Endodermal cell (in vitro differentiated cells): ENCODE data around the gene BNC2. TPM values are rescaled to one million over a fixed set of nuclear protein-coding genes. Genes with fewer than 3 reads are reported as not detected.

ENCODE experiments used
- DNase-seq: peaks from one replicate; pipeline ENCODE4 v3.0.0-alpha.2; 2017
- H3K27ac ChIP-seq: 2 replicates; pipeline ENCODE4 v1.5.1; 2013; ENCODE audit warnings: mild to moderate bottlenecking, low read depth, low read length, moderate library complexity
- H3K27me3 ChIP-seq: 2 replicates; pipeline ENCODE4 v1.6.1; 2013; ENCODE audit warnings: mild to moderate bottlenecking, low read length, moderate library complexity; ENCODE audit not compliant: insufficient read depth, control insufficient read depth, poor library complexity, severe bottlenecking
- H3K36me3 ChIP-seq: 2 replicates; pipeline ENCODE4 v1.7.0; 2013; ENCODE audit warnings: mild to moderate bottlenecking, low read length, moderate library complexity; ENCODE audit not compliant: control insufficient read depth, insufficient read depth
- H3K4me1 ChIP-seq: one replicate; pipeline ENCODE4 v1.7.0; 2013; ENCODE audit warnings: low read length; ENCODE audit not compliant: control insufficient read depth, insufficient read depth
- H3K4me3 ChIP-seq: 2 replicates; pipeline ENCODE4 v1.5.1; 2013; ENCODE audit warnings: mild to moderate bottlenecking, low read length, moderate library complexity
- H3K9ac ChIP-seq: 2 replicates; pipeline ENCODE4 v1.6.1; 2013; ENCODE audit warnings: mild to moderate bottlenecking, low read length, moderate library complexity; ENCODE audit not compliant: poor library complexity, severe bottlenecking; ENCODE audit errors: extremely low read depth
- H3K9me3 ChIP-seq: 2 replicates; pipeline ENCODE4 v1.6.1; 2013; ENCODE audit warnings: mild to moderate bottlenecking, low read length, moderate library complexity; ENCODE audit not compliant: control insufficient read depth
- H3K27ac Mint-ChIP-seq: 2 replicates; pipeline ENCODE4 v1.8.0; 2020; ENCODE audit warnings: mixed read lengths
- H3K27me3 Mint-ChIP-seq: 2 replicates; pipeline ENCODE4 v1.8.0; 2021; ENCODE audit warnings: mild to moderate bottlenecking, mixed read lengths; ENCODE audit not compliant: insufficient read depth
- H3K36me3 Mint-ChIP-seq: 2 replicates; pipeline ENCODE4 v1.8.0; 2020; ENCODE audit warnings: low read depth, mixed read lengths
- H3K4me1 Mint-ChIP-seq: 2 replicates; pipeline ENCODE4 v1.8.0; 2020; ENCODE audit warnings: mixed read lengths
- H3K4me3 Mint-ChIP-seq: 2 replicates; pipeline ENCODE4 v1.8.0; 2020; ENCODE audit warnings: mild to moderate bottlenecking, moderate library complexity, mixed read lengths
- H3K9me3 Mint-ChIP-seq: 2 replicates; pipeline ENCODE4 v1.8.0; 2020; ENCODE audit warnings: mild to moderate bottlenecking, mixed read lengths
- WGBS, 2 experiments: methylation state at CpG; one replicate each; pipeline versions ENCODE4 v1.1.5 to v1.1.7; 2013; ENCODE audit warnings: missing lambda C conversion rate in 2 of 2, mixed read lengths in 1 of 2; ENCODE audit not compliant: insufficient coverage in 1 of 2, insufficient read length in 1 of 2; 5-methylcytosine and 5-hydroxymethylcytosine counted together
- total RNA-seq, 2 donors: library from RNA; stranded (reverse); fragmentation: NEBNext Ultra II Directional in 1 of 2; extraction: Animal tissue kit (Norgen Biotek cat#: 25700) in 1 of 2; gene quantifications; 2 replicates in 1 of 2; 3 replicates in 1 of 2; pipeline ENCODE4 v1.2.1, GENCODE V29; 2021
- TF ChIP-seq, protein P1 (sequence below): fragments of 200-600 bp; sonication (generic); conservative IDR thresholded peaks from 2 replicates; pipeline ENCODE4 v1.5.0; 2021; ENCODE audit warnings: antibody characterized with exemption, mild to moderate bottlenecking

BNC2 gene
- total RNA-seq, 2 donors from 2014 or later: 3.0 to 10.5 TPM

DNA sequence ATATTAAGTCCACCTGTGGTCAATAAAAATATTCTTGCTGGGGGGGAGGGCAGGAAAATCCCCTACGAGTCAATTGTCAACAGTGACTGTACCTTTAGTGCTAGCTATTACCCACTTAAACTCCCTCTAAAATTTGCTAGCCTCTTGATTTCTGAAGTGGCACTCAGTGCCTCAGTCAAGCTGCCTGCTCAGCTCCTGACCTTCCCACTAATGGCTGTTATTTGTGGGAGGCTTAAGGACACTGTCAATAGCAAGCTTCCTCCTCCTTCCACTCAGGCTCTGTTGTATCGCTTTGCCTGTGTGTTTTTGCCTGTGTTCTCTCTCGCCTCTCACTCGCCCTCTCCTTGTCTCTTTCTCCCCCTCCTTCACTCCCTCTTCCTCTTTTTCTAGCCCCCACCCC lies 140.8 kb downstream of the BNC2 start:
- Histone ChIP-seq H3K36me3 (no peaks in the 10 kb centered on the region), H3K9me3 (no peaks in the 10 kb centered on the region), H3K9ac (no peak overlapping the region), H3K27me3 (peaks cover 11% of the 10 kb centered on the region), H3K4me3 (peak overlapping the region; percentile 50), H3K4me1 (peaks cover 4% of the 10 kb centered on the region), H3K27ac (no peak overlapping the region)
- Mint-ChIP-seq H3K4me1 (peaks cover 66% of the 10 kb centered on the region), H3K4me3 (peak overlapping the region; percentile 35), H3K9me3 (no peaks in the 10 kb centered on the region), H3K27ac (peak overlapping the region; percentile 3), H3K36me3 (no peaks in the 10 kb centered on the region), H3K27me3 (peaks cover 32% of the 10 kb centered on the region)
- TF ChIP-seq, protein P1, sequence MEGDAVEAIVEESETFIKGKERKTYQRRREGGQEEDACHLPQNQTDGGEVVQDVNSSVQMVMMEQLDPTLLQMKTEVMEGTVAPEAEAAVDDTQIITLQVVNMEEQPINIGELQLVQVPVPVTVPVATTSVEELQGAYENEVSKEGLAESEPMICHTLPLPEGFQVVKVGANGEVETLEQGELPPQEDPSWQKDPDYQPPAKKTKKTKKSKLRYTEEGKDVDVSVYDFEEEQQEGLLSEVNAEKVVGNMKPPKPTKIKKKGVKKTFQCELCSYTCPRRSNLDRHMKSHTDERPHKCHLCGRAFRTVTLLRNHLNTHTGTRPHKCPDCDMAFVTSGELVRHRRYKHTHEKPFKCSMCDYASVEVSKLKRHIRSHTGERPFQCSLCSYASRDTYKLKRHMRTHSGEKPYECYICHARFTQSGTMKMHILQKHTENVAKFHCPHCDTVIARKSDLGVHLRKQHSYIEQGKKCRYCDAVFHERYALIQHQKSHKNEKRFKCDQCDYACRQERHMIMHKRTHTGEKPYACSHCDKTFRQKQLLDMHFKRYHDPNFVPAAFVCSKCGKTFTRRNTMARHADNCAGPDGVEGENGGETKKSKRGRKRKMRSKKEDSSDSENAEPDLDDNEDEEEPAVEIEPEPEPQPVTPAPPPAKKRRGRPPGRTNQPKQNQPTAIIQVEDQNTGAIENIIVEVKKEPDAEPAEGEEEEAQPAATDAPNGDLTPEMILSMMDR: no peak
- 22 to 40% methylated on average over 1 to 4 of the region's 4 CpGs for WGBS, 2 experiments
- no peak for DNase-seq

DNA sequence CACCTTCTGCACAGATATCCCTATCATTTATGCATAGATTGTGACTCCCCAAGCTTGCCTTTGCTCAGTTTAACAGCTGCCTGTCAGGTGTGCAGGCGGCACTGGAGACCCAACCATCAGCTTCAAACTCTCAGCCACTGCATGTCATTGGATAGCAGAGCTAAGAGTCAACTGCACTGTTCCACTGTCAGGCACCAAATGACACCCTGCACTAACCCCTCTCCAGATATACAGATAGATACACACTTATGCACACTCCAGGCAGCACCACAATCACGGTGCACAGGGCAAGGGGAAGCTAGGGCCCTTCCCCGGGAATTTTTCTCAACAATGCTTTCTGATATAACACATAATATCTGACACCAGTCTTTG lies 142.3 kb downstream of the BNC2 start:
- no peaks in the 10 kb centered on the region for H3K36me3 ChIP-seq
- Mint-ChIP-seq H3K27me3 (peaks cover 32% of the 10 kb centered on the region), H3K4me1 (peaks cover 58% of the 10 kb centered on the region), H3K4me3 (peak overlapping the region; percentile 81), H3K27ac (no peak overlapping the region), H3K36me3 (no peaks in the 10 kb centered on the region), H3K9me3 (no peaks in the 10 kb centered on the region)
- H3K27me3 ChIP-seq: peaks cover 11% of the 10 kb centered on the region
- TF ChIP-seq, protein P1: no peak
- no peak overlapping the region for H3K9ac ChIP-seq
- WGBS, 2 experiments: 80 to 91% methylated on average over 1 to 3 of the region's 3 CpGs
- H3K27ac ChIP-seq: no peak overlapping the region
- peaks cover 4% of the 10 kb centered on the region for H3K4me1 ChIP-seq
- peak overlapping the region; percentile 86 for H3K4me3 ChIP-seq
- no peaks in the 10 kb centered on the region for H3K9me3 ChIP-seq
- DNase-seq: peak; percentile 50

DNA sequence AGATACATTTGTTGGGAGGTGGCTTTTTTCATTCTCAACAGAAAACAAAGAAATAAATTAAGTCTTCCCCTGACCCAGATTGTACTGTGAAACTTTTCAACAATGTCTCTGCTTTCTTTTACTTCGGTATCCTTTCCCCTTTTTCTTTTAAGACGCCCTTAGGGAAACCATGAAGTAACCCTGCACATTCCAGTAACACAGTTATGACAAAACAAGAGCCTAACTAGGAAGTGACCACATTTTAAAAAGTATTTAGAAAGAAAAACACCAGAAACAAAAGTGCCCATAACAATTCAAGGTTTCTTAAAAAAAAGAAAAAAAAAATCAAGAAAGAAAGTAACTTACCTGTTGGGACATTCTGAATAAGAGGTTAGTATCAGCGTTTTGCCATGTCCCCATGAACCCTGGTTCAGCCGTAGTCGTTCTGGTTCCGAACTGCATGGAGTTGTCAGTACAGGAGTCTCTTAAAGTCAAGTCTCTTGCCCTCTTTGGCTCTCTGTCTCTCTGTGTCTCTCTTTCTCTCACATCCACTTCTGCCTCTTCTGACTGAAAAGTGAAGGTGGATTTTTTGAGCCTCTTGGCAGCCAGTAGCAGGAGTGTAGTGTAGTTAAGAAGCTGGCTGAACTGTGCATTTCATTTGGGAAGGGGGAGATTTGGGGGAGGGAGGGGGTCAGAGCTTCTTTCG lies 142.9 kb downstream of the BNC2 start:
- Histone ChIP-seq H3K4me3 (peak overlapping the region; percentile 86), H3K36me3 (no peaks in the 10 kb centered on the region), H3K9me3 (no peaks in the 10 kb centered on the region), H3K9ac (peak overlapping the region; percentile 64), H3K4me1 (peaks cover 4% of the 10 kb centered on the region), H3K27ac (peak overlapping the region; percentile 10), H3K27me3 (peaks cover 11% of the 10 kb centered on the region)
- Mint-ChIP-seq H3K9me3 (no peaks in the 10 kb centered on the region), H3K36me3 (no peaks in the 10 kb centered on the region), H3K27me3 (peaks cover 32% of the 10 kb centered on the region), H3K27ac (peak overlapping the region; percentile 80), H3K4me1 (peaks cover 57% of the 10 kb centered on the region), H3K4me3 (peak overlapping the region; percentile 81)
- TF ChIP-seq, protein P1: no peak
- no peak for DNase-seq
- 26 to 29% methylated on average over 6 to 7 of the region's 7 CpGs for WGBS, 2 experiments
